Rectal smooth muscle tissue (tissue), 1 donor: ENCODE data around the gene ABCE1.

Experiments used
- H3K27ac ChIP-seq: one replicate; pipeline ENCODE4 v1.7.0; 2013; ENCODE audit warnings: low read depth, low read length, inconsistent platforms
- H3K27me3 ChIP-seq: one replicate; pipeline ENCODE4 v1.7.0; 2013; ENCODE audit warnings: low read length; ENCODE audit not compliant: control insufficient read depth, insufficient read depth
- H3K36me3 ChIP-seq: one replicate; pipeline ENCODE4 v1.7.0; 2013; ENCODE audit warnings: low read length; ENCODE audit not compliant: control insufficient read depth, insufficient read depth
- H3K4me1 ChIP-seq: one replicate; pipeline ENCODE4 v1.7.0; 2013; ENCODE audit warnings: low read length; ENCODE audit not compliant: control insufficient read depth, insufficient read depth
- H3K4me3 ChIP-seq: one replicate; pipeline ENCODE4 v1.7.0; 2013; ENCODE audit warnings: low read length
- H3K9ac ChIP-seq: one replicate; pipeline ENCODE4 v1.7.0; 2013; ENCODE audit warnings: low read length

Gene ABCE1

DNA sequence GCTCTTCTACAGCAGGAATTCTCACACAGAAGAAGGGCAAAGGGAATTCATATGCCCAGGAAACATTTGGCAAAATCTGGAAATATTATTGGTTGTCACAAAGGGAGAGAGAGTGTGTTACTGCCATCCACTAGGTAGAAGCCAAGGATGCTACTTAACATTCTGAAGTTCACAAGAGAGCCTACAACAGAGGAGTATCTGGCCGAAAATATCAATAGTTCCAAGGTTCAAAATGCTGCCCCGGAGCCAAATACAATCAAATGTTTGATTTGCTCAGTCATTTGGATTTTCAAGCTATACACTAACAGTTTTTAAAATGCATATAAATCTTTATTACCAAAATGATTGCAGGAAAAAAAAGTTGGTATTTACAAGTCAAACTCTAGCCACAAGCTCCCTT is 63.4 kb downstream of the ABCE1 start:
- Histone ChIP-seq H3K27ac (no peak overlapping the region), H3K4me3 (no peak overlapping the region), H3K27me3 (no peaks in the 10 kb centered on the region), H3K9ac (no peak overlapping the region), H3K4me1 (no peaks in the 10 kb centered on the region), H3K36me3 (peaks cover 8% of the 10 kb centered on the region)

DNA sequence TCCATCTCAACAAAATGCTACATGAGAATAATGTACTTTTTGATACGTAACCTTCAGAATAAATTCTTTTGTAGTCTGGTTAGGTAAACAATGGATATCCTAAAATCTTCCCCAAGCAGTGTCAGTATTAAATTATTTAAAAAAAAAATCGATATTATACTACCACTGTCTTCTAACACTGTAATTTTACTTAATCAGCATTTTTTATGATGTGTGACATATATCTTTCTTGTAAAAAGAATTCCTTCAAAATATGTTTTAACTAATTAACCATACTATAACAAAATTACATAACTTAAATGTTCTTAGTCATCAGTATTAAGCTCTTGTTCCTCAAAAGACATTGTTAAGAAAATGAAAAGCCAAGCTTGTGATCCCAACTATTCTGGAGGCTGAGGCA is 69.8 kb downstream of the ABCE1 start:
- H3K9ac ChIP-seq, result no peak overlapping the region
- no peak overlapping the region for H3K4me3 ChIP-seq
- no peak overlapping the region for H3K27ac ChIP-seq
- H3K27me3 ChIP-seq, result no peaks in the 10 kb centered on the region
- no peaks in the 10 kb centered on the region for H3K4me1 ChIP-seq
- peaks cover 9% of the 10 kb centered on the region for H3K36me3 ChIP-seq

DNA sequence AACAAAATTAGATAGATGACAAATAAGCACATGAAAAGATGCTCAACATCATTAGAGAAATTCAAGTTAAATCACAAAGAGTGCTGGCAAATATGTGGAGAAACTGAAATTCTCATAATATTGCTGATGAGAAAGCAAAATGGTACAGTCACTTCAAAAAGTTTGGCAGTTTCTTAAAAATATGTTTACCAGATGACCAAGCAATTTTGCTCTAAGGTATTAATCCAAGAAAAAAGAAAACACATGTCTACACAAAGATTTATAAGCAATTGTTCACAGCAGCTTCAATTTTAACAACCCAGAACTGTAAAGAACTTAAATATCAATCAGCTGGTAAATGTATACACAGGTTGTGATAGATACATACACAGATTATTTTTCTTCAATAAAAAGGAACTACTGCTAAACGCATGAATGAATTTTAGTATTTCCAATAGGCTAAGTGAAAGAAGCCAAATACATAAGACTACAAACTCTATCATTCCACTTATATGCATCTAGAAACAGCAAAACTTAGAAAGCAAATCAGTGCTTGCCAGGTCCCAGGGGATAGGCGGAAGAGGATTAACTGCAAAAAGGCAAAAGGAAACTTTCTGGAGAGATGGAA is 70.6 kb downstream of the ABCE1 start:
- no peaks in the 10 kb centered on the region for H3K27me3 ChIP-seq
- no peak overlapping the region for H3K4me3 ChIP-seq
- no peaks in the 10 kb centered on the region for H3K4me1 ChIP-seq
- no peak overlapping the region for H3K27ac ChIP-seq
- H3K9ac ChIP-seq, result no peak overlapping the region
- peaks cover 7% of the 10 kb centered on the region for H3K36me3 ChIP-seq

DNA sequence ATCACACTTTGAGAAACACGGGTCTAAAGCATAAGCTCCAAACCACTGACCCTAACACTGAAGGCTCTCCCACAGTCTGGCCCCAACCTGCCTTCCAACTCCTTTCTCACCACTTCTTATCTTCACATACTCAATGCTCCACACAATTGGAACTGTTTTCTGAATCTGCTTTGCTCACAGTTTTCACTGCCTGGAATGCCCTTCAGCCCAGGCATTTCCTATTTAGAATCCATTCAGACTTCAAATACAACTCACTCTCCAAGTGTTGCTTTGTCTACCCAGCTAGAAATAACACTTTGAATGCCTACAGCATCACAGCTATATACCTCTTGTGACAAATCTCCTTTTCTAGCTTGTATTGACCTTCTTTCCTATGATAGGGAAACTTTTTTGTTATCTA is 72.1 kb downstream of the ABCE1 start:
- no peaks in the 10 kb centered on the region for H3K4me1 ChIP-seq
- no peak overlapping the region for H3K4me3 ChIP-seq
- H3K27ac ChIP-seq, result no peak overlapping the region
- H3K36me3 ChIP-seq, result peaks cover 7% of the 10 kb centered on the region
- H3K9ac ChIP-seq, result no peak overlapping the region
- H3K27me3 ChIP-seq, result no peaks in the 10 kb centered on the region

DNA sequence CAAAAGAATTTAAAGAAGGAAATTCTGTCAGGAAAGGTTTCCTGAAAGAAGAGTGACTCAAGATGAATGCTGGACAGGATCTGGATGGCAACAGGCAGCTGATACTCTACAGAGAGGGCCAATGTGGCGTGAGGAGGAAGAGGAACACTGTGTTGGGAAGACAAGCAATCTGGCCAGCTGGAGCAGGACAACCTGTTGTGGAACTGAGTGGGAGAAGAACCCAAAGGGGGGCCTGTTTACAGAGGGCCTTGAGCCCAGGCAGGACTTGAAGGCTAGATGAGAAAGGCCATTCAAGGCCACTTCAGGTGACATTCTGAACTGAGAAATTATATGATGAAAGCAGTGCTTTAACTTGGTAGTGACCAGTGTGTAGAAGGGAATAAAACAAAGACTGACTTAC is 73.8 kb downstream of the ABCE1 start:
- H3K27ac ChIP-seq, result no peak overlapping the region
- H3K4me3 ChIP-seq, result no peak overlapping the region
- peaks cover 2% of the 10 kb centered on the region for H3K4me1 ChIP-seq
- H3K36me3 ChIP-seq, result peaks cover 7% of the 10 kb centered on the region
- no peak overlapping the region for H3K9ac ChIP-seq
- H3K27me3 ChIP-seq, result no peaks in the 10 kb centered on the region

DNA sequence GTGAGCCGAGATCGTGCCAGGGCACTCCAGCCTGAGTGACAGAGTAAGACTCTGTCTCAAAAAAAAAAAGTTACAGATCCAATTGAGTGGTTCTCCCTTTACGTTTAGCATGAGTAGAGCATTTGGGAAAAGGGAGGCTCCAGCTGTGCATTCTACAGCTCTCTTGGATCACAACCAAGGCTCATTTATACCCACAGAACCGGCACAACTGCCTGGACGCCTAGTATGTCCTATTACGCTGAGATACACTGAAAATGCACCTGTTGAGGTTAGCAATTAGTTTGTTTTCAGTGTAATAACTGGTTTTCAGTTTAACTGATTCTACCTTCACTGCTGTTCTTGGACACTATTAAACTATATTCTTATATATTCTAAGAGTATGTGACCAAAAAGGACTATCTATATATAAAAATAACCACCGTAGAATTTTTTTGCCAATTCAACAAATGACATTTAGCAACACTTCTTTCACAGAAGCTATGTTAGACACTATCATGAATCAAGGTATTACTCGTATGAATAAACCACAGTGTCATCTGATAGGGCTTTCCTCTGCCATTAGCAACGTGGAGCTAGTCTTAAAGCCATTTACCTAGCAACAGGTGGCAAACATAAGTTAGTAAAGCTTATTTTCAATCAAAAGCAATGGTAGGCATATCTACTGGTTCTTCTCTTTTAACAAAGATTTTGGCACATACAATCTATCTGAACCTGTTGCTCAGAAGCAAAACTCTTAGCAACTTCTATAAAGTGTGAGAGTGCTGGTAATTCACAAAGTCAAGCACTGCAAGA is 78.7 kb downstream of the ABCE1 start:
- Histone ChIP-seq H3K36me3 (no peaks in the 10 kb centered on the region), H3K9ac (no peak overlapping the region), H3K4me3 (peak overlapping the region; percentile 90), H3K27me3 (no peaks in the 10 kb centered on the region), H3K4me1 (peaks cover 17% of the 10 kb centered on the region), H3K27ac (peak overlapping the region; percentile 25)

DNA sequence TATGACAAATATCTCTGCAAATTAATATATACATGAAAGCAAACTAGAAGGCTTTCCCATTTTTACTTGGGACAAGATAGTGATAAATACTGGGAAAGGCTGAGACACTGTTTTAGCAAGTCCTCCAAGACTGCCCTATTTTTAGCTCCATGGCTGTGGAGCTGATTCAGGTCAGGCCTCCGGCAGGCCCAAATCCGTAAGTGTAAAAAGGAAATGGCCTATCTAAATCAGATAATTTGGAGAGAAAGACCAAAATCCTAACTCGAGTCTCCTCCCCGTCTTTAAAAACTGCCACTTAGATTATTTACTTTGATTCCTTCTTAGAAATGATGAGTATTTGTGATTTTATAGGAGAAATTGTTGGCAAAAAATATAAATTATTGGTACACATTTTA is 79.4 kb downstream of the ABCE1 start:
- peak overlapping the region; percentile 89 for H3K27ac ChIP-seq
- H3K4me3 ChIP-seq, result peak overlapping the region; percentile 90
- no peaks in the 10 kb centered on the region for H3K27me3 ChIP-seq
- peaks cover 17% of the 10 kb centered on the region for H3K4me1 ChIP-seq
- no peaks in the 10 kb centered on the region for H3K36me3 ChIP-seq
- no peak overlapping the region for H3K9ac ChIP-seq

DNA sequence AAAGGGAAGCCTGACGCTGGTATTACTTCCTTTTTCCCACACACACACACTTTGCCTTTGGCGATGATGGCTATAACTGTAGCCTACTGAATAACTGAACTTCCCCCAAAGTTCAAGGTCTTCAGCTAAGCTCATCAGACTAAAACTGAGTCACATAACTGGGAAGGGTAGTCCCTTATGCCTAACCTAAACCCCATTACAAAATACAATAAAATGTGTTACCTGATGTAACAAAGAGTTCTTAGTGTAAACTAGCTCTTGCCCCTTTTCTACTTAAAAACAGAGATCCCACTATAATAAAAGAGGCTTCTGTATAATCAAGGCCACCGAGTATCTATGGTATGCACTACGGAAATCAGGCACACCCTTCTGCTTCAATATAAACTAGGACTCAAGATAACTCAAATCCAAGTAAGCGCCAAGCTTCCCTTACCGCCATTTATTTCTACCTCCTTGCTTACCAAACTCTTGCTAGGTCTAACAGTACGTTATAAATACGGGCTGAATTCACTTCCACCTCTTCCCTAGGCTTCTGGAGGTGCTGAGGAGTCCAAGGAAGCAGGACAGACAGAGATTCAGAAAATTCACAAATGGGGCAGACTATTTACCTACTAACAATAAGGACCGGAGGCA is 79.9 kb downstream of the ABCE1 start:
- H3K4me3 ChIP-seq, result peak overlapping the region; percentile 90
- H3K27me3 ChIP-seq, result no peaks in the 10 kb centered on the region
- H3K4me1 ChIP-seq, result peaks cover 17% of the 10 kb centered on the region

DNA sequence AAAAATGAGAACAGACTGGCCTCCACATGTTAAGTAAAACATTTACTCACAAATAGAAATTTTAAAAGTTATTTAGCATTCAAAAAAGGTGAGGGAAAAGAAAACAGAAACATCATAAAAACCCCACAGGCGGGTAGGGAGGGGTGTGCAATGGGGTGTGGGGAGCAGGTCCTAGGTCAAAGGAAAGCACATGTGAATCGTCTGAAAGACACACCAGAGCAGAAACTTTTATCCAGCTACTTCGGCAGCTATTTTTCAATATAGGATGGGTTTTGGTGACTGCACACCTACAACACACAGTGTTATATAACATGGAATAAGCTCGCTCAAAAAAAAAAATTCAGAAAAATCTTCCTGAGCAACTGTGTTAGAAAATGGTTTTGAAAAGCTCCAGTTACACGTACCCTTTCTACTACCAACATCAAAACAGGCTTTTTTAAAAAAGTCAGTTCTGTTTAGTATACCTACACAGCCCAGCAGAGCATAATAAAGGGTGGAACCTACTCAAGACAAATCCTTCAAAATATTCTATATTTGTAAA is 80.7 kb downstream of the ABCE1 start:
- peaks cover 17% of the 10 kb centered on the region for H3K4me1 ChIP-seq
- H3K27me3 ChIP-seq, result no peaks in the 10 kb centered on the region
- peak overlapping the region; percentile 89 for H3K27ac ChIP-seq

More for the DNA sequence above, 79.9 kb downstream of the ABCE1 start:
- no peaks in the 10 kb centered on the region for H3K36me3 ChIP-seq
- H3K27ac ChIP-seq, result peak overlapping the region; percentile 89
- H3K9ac ChIP-seq, result peak overlapping the region; percentile 24

More for the DNA sequence above, 80.7 kb downstream of the ABCE1 start:
- Histone ChIP-seq H3K36me3 (no peaks in the 10 kb centered on the region), H3K4me3 (peak overlapping the region; percentile 90), H3K9ac (peak overlapping the region; percentile 45)
